HK-2 (cell line): ENCODE data around the gene SAMSN1.
"Not testable (repeated sequence)": the region's sequence is repeated elsewhere in the genome, so short reads cannot be mapped to it uniquely, and the experiment has no call there.

Experiments
- DNase-seq: peaks from one replicate; pipeline ENCODE4 v3.0.0-alpha.2; 2018; ENCODE audit not compliant: unreplicated experiment

Gene SAMSN1

GRCh38 chr21:14528815-14529214, 17.3 kb downstream of the SAMSN1 start:
- no peak for DNase-seq

DNA sequence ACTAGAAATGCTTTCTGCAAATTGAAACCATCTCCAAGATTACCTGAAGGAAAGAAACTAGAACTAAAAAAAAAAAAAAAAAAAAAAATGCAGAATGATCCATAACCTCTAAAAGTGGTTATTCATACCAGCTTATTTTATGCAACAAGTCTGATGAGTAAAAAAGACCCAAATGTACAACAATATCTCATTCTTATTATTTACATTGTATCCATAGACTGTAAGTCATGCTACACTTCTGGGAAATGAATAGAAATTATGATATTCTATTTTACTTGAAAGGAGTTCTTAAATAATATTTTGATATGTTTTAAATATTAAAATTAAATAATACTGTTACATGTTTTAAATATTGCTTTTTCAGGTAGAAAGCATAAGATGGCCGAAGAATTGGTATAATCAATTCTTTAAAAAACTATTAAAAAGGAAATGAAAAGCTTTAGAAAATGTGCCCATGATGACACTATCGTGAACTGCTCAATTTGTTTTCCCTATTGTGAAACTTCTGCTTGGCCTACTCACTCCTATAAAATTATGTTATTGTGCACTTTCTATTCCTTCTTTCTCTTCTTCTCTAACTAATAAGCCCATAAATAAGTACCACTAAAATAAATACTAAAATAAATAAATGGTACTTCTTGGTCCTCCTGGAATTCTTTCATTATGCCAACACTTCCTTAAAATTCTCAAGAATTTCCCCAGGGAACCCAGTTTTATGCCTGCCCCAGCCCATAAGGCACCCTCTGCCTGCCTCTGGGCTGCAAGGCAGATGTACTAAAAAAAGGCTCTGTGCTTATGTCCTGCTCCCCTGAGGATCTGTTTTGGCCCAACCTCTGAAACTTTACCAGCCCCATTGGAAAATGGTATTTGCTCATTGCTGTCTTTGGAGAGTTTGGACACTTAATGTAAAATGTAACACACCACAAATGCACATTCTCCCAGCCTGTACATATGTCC, 18.1 kb downstream of the SAMSN1 start:
- no peak for DNase-seq

- no peak for DNase-seq
Measured at GRCh38 chr21:14526836-14527695, 19.0 kb downstream of the SAMSN1 start.

- no peak for DNase-seq
Measured at GRCh38 chr21:14526199-14526598, 19.9 kb downstream of the SAMSN1 start.

DNA sequence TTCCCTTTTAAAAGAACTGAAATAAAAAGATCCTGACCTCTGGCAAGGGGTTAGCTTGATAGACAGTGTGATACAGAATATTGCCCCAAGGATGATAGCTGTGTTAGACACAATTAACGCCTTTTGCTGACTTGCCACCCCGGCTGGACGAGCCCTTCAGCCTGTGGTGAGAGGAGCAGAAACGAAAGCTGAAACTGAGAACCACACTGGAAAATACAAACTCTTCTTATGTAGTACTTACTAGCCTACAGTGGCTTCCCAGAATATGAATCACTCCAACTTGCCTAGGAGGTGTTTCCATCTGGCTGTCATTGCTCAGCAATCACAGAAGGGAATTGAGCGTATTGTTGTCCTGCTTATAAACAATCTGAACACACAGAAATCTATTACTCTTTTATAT, 22.9 kb downstream of the SAMSN1 start:
- no peak for DNase-seq

- DNase-seq: no peak
Measured at GRCh38 chr21:14522736-14523135, 23.4 kb downstream of the SAMSN1 start.

DNA sequence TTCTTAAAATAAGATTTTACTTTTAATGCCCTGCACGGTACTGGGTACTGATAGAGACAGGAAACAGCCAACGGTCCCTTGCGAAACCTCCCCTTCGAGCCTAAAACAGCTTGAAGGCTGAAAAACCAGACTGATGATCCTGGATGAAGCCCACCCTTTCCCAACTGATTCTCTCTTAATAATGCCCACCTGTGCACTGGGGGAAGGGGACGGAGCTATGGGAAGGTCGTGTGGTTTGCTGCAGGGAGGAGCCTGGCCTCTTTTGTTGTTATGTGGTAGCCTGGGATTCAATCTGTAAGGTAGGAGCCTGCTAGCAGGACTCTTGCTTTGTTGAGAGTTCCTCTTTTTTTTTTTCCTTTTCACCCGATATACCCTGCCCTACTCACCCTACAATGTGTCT, 25.6 kb downstream of the SAMSN1 start:
- DNase-seq: no peak

GRCh38 chr21:14519000-14519399, 27.1 kb downstream of the SAMSN1 start:
- DNase-seq: no peak

DNA sequence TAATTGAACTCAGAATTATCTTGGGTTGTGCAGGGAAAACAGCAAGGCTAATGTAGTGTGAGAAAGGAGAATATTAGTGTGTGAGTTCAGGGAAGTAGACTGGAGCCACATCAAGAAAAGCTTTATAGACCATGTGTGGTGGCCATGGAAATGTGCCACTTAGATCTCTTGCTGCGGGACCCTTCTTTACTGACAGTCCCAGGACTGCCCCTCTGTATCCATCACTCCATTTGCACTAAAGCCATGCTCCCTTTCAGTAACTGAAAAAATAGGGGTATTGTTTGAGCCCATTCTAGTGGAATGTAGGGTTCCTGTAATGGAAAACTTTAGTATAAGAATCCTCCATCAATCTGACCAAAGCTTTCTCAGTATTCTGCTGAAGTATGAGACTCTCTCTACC, 32.3 kb downstream of the SAMSN1 start:
- no peak for DNase-seq

- not testable (repeated sequence) for DNase-seq
Measured at GRCh38 chr21:14506859-14507457, 39.2 kb downstream of the SAMSN1 start.

DNA sequence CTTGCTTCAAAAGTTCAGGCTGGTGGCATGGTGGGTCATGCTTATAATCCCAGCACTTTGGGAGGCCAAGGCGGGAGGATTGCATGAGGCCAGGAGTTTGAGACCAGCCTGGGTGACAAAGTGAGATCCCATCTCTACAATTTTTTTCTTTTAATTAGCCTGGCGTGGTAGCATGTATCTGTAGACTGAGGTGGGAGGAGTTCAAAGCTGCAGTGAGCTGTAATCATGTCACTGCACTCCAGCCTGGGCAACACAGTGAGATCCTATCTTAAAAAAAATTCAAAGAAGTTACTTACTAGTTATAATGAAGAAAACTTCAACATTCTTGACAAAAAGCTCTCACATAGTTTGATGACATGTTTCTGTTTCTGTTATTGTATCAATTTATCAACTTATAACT, 45.2 kb downstream of the SAMSN1 start:
- DNase-seq: no peak

DNA sequence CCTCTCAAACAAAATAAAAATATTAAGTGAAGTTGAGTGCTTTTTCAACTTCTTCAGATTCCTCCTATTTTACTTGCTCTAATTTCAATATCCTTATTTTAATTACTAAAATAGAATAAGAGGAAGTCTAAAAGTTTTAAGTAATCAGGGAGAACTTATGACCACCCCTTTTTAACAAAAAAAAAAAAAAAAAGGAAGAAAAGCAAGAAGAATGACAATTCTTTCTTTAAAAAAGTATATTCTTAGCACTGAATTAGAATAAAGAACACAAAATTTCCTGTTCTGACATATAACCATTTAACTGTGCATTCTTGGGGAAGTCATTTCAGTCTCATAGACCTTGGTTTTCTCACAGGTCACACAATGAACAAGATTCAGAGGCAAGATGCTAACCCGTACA, 46.8 kb downstream of the SAMSN1 start:
- DNase-seq: no peak

GRCh38 chr21:14497825-14498224, 48.3 kb downstream of the SAMSN1 start:
- DNase-seq: no peak

GRCh38 chr21:14495075-14495474, 51.0 kb downstream of the SAMSN1 start:
- no peak for DNase-seq

DNA sequence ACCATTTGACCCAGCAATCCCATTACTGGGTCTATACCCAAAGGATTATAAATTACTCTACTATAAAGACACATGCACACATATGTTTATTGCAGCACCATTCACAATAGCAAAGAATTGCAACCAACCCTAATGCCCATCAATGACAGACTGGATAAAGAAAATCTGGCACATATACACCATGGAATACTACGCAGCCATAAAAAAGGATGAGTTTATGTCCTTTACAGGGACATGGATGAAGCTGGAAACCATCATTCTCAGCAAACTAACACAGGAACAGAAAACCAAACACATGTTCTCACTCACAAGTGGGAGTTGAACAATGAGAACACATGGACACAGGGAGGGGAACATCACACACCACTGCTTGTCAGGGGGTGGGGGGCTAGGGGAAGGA, 51.9 kb downstream of the SAMSN1 start:
- not testable (repeated sequence) for DNase-seq

DNA sequence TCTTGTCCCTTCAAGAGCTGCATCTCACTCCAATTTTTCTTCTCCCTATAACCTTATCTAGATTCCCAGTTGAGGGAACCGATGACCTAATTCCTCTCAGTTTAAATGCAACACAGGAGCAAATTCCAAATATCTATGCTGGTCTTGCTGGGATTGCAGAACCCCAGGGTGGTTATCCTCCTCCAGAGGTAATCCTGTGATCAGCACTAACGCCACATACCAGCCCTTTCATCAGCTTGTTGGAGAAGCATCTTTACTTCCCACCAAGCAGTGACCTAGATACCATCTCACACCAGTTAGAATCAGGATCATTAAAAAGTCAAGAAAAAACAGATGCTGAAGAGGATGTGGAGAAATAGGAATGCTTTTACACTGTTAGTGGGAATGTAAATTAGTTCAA, 52.4 kb downstream of the SAMSN1 start:
- no peak for DNase-seq

GRCh38 chr21:14492931-14493330, 53.2 kb downstream of the SAMSN1 start:
- DNase-seq: no peak

DNA sequence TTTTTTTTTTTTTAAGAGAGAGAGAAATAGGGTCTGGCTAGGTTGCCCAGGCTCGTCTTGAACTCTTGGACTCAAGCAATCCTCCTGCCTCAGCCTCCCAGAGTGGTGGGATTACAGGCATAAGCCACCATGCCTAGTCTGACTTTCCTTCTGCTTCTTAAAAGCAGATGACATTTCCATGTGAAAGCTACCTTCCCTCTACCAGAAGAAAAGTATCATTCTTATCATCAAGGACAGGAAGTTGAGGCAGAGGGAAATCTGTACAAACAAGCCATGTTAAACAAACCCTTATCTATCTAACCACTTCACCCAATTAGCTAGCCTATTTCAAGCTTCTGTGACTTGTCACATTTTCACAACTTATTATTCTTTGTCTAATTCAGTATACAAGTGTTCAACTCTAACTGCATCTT, 54.8 kb downstream of the SAMSN1 start:
- DNase-seq: no peak

DNA sequence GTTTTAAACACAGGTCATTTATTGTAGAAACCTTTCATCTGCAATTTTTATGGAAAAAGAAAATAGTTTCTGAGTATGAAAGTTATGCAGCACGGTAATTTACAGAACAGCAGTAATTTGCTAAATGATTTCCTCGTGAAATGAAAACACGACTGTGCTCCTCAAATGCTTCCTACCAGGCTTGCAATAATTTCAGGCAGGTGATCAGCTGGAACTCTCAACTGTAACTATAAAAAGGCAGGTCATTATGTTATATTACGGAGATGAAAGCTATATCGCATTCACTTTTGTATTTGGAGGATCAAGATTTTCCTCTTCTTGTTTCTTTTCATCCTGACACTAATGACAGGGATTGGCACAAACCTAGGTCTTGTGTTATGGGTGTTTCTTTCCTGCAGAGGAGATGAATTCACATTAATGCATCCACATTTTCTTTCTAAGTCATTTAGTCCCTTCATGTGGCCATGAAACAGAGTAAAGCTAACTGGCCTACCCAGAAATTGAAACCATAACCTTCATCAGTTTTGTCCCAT, 57.4 kb downstream of the SAMSN1 start:
- no peak for DNase-seq

- no peak for DNase-seq
Measured at GRCh38 chr21:14487490-14488432, 58.4 kb downstream of the SAMSN1 start.

DNA sequence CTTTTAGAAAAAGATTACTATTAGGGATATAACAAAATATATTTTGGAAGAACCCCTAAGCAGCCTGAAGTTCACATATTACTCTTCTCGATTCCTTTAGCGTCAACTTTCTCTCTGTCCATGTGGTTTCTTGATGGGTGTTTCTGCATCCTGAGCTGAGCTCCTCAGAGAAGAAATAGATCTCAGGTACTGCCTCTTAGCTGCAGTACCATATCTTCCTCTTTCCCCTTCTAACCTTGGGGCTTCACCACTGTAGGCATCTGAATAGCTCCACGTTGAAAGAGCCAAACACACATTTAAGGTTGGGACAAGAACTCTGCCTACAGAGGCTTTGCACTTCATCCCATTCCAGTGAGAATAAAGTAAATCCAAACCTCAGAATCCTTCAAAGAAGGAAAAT, 59.2 kb downstream of the SAMSN1 start:
- no peak for DNase-seq
